ENCODE measurements around the gene TTLL5. TPM values are rescaled to one million over a fixed set of nuclear protein-coding genes. Genes with fewer than 3 reads are reported as not detected.

The TTLL5 gene
- total and polyA plus RNA-seq, 2 donors (not counting 1 experiment from before 2014, with no cell fraction given), result 16.1 to 23.8 TPM

- H3K27ac ChIP-seq (ENCODE audit: insufficient read depth, low read length), result no peak overlapping the region
- H3K9ac ChIP-seq (ENCODE audit: insufficient read depth, low read length), result no peak overlapping the region
- no peak overlapping the region for H2AFZ ChIP-seq (ENCODE audit: low read length)
- no peaks in the 10 kb centered on the region for H3K79me2 ChIP-seq (ENCODE audit: control insufficient read depth, insufficient read depth, low read length)
- H3K4me3 ChIP-seq (replicated peaks in 1 of 4; ENCODE audit: control extremely low read depth in 1 of 4, insufficient read depth in 1 of 4, low read depth in 3 of 4, low read length in 4 of 4), result no peak overlapping the region
- H3K9me3 ChIP-seq (ENCODE audit: control insufficient read depth, insufficient read depth, low read depth, low read length), result no peaks in the 10 kb centered on the region
- no peaks in the 10 kb centered on the region for H3K27me3 ChIP-seq (ENCODE audit: control insufficient read depth, insufficient read depth, low read length)
- H4K20me1 ChIP-seq (ENCODE audit: control insufficient read depth, extremely low read depth, insufficient read depth, low read length), result no peaks in the 10 kb centered on the region
- H3K4me1 ChIP-seq (ENCODE audit: control insufficient read depth, extremely low read depth, insufficient read depth, low read length), result no peaks in the 10 kb centered on the region
- no peak for DNase-seq (ENCODE audit: low read depth in 2 of 2)
- no peak overlapping the region for H3K4me2 ChIP-seq (ENCODE audit: extremely low read depth, insufficient read depth, low read length)
- no peak for TF ChIP-seq EZH2 (IDR thresholded peaks at IDR 0.05; ENCODE audit: low read length, missing control alignments)
- TF ChIP-seq CTCF (conservative IDR thresholded peaks at IDR 0.05 in 1 of 2, IDR thresholded peaks at IDR 0.05 in 1 of 2; ENCODE audit: low read depth in 1 of 2, low read length in 2 of 2), result no peak
- H3K36me3 ChIP-seq (ENCODE audit: control insufficient read depth, insufficient read depth, low read length), result peaks cover 5% of the 10 kb centered on the region
Measured at GRCh38 chr14:75781096-75781495, 120.0 kb downstream of the TTLL5 start.

- Histone ChIP-seq H3K27ac (ENCODE audit: insufficient read depth, low read length) (no peak overlapping the region), H3K79me2 (ENCODE audit: control insufficient read depth, insufficient read depth, low read length) (no peaks in the 10 kb centered on the region), H3K4me1 (ENCODE audit: control insufficient read depth, extremely low read depth, insufficient read depth, low read length) (no peaks in the 10 kb centered on the region), H3K9ac (ENCODE audit: insufficient read depth, low read length) (no peak overlapping the region), H3K4me3 (replicated peaks in 1 of 4; ENCODE audit: control extremely low read depth in 1 of 4, insufficient read depth in 1 of 4, low read depth in 3 of 4, low read length in 4 of 4) (no peak overlapping the region), H3K9me3 (ENCODE audit: control insufficient read depth, insufficient read depth, low read depth, low read length) (no peaks in the 10 kb centered on the region), H3K4me2 (ENCODE audit: extremely low read depth, insufficient read depth, low read length) (no peak overlapping the region), H3K27me3 (ENCODE audit: control insufficient read depth, insufficient read depth, low read length) (no peaks in the 10 kb centered on the region), H2AFZ (ENCODE audit: low read length) (no peak overlapping the region), H4K20me1 (ENCODE audit: control insufficient read depth, extremely low read depth, insufficient read depth, low read length) (no peaks in the 10 kb centered on the region), H3K36me3 (ENCODE audit: control insufficient read depth, insufficient read depth, low read length) (peaks cover 5% of the 10 kb centered on the region)
- no peak for TF ChIP-seq EZH2 (IDR thresholded peaks at IDR 0.05; ENCODE audit: low read length, missing control alignments)
- TF ChIP-seq CTCF (conservative IDR thresholded peaks at IDR 0.05 in 1 of 2, IDR thresholded peaks at IDR 0.05 in 1 of 2; ENCODE audit: low read depth in 1 of 2, low read length in 2 of 2), result no peak
- DNase-seq (ENCODE audit: low read depth in 2 of 2), result no peak
Measured at GRCh38 chr14:75783184-75783583, 122.1 kb downstream of the TTLL5 start.

GRCh38 chr14:75783602-75784313 lies 122.7 kb downstream of the TTLL5 start:
- Histone ChIP-seq H3K79me2 (ENCODE audit: control insufficient read depth, insufficient read depth, low read length) (no peaks in the 10 kb centered on the region), H3K9ac (ENCODE audit: insufficient read depth, low read length) (no peak overlapping the region), H3K27ac (ENCODE audit: insufficient read depth, low read length) (no peak overlapping the region), H2AFZ (ENCODE audit: low read length) (no peak overlapping the region), H3K4me2 (ENCODE audit: extremely low read depth, insufficient read depth, low read length) (no peak overlapping the region), H3K27me3 (ENCODE audit: control insufficient read depth, insufficient read depth, low read length) (no peaks in the 10 kb centered on the region), H3K9me3 (ENCODE audit: control insufficient read depth, insufficient read depth, low read depth, low read length) (no peaks in the 10 kb centered on the region), H3K4me1 (ENCODE audit: control insufficient read depth, extremely low read depth, insufficient read depth, low read length) (no peaks in the 10 kb centered on the region), H3K4me3 (replicated peaks in 1 of 4; ENCODE audit: control extremely low read depth in 1 of 4, insufficient read depth in 1 of 4, low read depth in 3 of 4, low read length in 4 of 4) (no peak overlapping the region), H3K36me3 (ENCODE audit: control insufficient read depth, insufficient read depth, low read length) (peaks cover 5% of the 10 kb centered on the region), H4K20me1 (ENCODE audit: control insufficient read depth, extremely low read depth, insufficient read depth, low read length) (no peaks in the 10 kb centered on the region)
- DNase-seq (ENCODE audit: low read depth in 2 of 2), result no peak
- TF ChIP-seq CTCF (conservative IDR thresholded peaks at IDR 0.05 in 1 of 2, IDR thresholded peaks at IDR 0.05 in 1 of 2; ENCODE audit: low read depth in 1 of 2, low read length in 2 of 2), result no peak
- TF ChIP-seq EZH2 (IDR thresholded peaks at IDR 0.05; ENCODE audit: low read length, missing control alignments), result no peak
